SK-N-MC (cell line): Measurements from ENCODE around the gene PHF2.

ENCODE experiments used
- EZH2 ChIP-seq: fragments of 200-600 bp; sonication (generic); IDR thresholded peaks from one replicate; pipeline ENCODE4 v1.6.1; 2017; ENCODE audit warnings: antibody characterized with exemption
- POLR2AphosphoS5 ChIP-seq: IDR thresholded peaks from 2 replicates; pipeline ENCODE4 v1.6.1; 2012; ENCODE audit warnings: mild to moderate bottlenecking, low read depth, low read length, borderline replicate concordance

GRCh38 chr9:93616044-93616443 lies 39.7 kb downstream of the PHF2 start:
- TF ChIP-seq POLR2AphosphoS5 (no peak), EZH2 (no peak)
